OCI-LY7 (cell line): ENCODE measurements around the gene IMPA2.

Source experiments
- EZH2phosphoT487 ChIP-seq: fragments of 200-600 bp; sonication (generic); IDR thresholded peaks from 2 replicates; pipeline ENCODE4 v1.6.1; 2018; ENCODE audit warnings: low read depth, borderline replicate concordance, mild to moderate bottlenecking, mixed run types, antibody characterized with exemption, low read length, moderate library complexity, mixed read lengths
- TF ChIP-seq, protein P1 (sequence below): fragments of 200-600 bp; sonication (generic); conservative IDR thresholded peaks from 2 replicates; pipeline ENCODE4 v1.5.1; 2014; ENCODE audit warnings: mild to moderate bottlenecking, antibody characterized with exemption, low read length, moderate library complexity, mixed read lengths

DNA sequence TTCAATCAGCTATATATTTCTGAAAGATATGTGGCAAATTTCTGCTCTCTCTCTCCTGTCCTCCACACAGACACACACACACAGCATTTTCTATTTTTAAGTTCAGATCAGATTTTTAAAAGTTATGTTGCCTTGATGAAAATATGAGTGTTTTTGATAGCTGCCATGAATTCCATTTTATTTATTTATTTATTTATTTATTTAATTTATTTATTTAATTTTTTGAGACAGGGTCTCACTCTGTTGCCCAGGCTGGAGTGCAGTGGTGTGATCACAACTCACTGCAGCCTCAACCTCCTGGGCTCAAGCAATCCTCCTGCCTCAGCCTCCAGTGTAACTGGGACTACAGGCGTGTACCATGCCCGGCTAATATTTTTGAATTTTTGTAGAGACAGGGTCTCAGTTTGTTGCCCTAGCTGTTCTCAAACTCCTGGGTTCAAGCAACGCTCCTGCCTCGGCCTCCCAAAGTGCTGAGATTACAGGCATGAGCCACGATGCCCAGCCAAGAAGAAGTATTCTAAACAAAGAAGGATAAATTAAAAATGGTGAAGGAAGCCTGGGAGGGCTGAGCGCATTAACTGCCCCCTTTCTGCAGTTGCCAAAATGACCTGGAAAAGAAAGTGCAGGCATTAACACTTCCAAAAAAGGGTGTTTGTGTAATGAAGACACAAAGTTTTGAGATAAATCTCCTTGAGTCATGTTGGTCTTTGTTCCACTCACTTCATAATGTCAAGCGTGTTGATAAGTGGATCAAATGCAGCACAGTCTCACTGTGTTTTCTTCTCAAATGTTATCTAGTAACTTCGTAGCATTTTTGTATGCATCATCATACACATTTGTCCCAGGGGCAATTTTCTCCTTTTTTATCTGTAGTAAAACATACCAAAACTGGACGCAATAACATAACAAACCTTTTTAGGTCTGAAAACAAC is 11.1 kb upstream of the IMPA2 start:
- TF ChIP-seq, protein P1, sequence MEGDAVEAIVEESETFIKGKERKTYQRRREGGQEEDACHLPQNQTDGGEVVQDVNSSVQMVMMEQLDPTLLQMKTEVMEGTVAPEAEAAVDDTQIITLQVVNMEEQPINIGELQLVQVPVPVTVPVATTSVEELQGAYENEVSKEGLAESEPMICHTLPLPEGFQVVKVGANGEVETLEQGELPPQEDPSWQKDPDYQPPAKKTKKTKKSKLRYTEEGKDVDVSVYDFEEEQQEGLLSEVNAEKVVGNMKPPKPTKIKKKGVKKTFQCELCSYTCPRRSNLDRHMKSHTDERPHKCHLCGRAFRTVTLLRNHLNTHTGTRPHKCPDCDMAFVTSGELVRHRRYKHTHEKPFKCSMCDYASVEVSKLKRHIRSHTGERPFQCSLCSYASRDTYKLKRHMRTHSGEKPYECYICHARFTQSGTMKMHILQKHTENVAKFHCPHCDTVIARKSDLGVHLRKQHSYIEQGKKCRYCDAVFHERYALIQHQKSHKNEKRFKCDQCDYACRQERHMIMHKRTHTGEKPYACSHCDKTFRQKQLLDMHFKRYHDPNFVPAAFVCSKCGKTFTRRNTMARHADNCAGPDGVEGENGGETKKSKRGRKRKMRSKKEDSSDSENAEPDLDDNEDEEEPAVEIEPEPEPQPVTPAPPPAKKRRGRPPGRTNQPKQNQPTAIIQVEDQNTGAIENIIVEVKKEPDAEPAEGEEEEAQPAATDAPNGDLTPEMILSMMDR = no peak
- no peak for TF ChIP-seq EZH2phosphoT487
